SK-MEL-5 (cell line): ENCODE data around the gene GPX2. TPM values are rescaled to one million over a fixed set of nuclear protein-coding genes. Genes with fewer than 3 reads are reported as not detected.
A peak's percentile ranks its signal among the peaks of the same experiment; 100 is the strongest.

ENCODE experiments used
- DNase-seq: peaks from one replicate; pipeline ENCODE4 v3.0.0-alpha.2; 2016; ENCODE audit warnings: low read depth, low spot score
- in situ Hi-C: cut with HindIII; loops from 2 replicates; pipeline ENCODE4 v1.10.0; 2016; ENCODE audit warnings: low sequenced_read_pairs, high pct_unique_total_duplicates, low pct_unique_long_range_greater_than_20kb
- total RNA-seq: library from RNA; depleted of rRNA; stranded (reverse); fragments of >200 nt; shearing (Covaris generic); gene quantifications from 2 replicates; pipeline ENCODE4 v1.2.3, GENCODE V29; 2014

GPX2 gene
- total RNA-seq, 1 experiment from 2014 or later, result not detected

DNA sequence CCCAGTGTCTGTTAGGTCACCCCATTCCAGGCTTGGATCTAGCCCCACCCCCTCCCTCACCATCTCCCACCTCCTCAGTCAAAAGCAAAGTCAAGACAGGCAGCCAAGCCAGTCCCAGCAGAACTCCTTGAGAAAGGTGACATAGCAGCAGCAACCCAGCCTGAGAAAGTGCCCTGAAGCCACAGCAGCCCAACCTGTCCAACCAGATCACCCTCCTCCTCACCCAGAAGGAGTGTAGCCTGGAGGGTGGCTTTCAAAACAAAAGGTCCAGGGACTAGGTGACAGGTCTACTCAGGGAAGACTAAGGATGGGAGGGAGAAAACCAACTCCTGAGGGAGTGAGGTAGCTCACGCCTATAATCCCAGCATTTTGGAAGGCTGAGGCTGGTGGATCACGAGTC is 24.4 kb upstream of the GPX2 start:
- in situ Hi-C loops, result no loop called here

DNA sequence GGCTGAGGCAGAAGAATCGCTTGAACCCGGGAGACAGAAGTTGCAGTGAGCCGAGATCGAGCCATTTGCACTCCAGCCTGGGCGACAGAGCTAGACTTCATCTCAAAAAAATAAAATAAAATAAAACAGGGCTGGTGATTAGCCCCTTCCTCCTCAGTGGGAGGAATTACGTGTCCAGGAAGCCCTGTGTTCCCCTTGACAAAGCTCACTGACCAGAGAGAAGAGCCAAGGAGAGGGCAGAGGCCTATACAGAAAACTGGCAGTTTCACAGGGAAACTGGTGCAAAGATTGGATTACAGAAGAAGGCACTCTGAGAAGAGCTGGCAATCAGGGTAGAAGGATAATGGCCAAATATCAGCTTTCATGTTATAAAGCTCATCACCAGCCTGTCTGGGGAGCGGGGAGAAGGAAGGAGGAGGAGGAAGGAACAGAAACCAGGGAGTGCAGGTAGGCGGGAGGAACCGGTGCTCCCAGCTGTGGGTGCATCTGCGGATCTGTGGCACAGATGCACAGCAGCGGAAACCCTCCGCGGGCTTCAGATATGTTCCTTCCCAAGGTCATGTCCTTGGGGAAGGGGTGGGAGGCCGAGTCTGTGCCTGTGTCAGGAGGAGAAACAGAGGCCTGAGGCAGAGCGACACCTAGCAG is 22.9 kb upstream of the GPX2 start:
- in situ Hi-C loops, result no loop called here
- DNase-seq, result no peak

More for the DNA sequence above, 24.4 kb upstream of the GPX2 start:
- no peak for DNase-seq

DNA sequence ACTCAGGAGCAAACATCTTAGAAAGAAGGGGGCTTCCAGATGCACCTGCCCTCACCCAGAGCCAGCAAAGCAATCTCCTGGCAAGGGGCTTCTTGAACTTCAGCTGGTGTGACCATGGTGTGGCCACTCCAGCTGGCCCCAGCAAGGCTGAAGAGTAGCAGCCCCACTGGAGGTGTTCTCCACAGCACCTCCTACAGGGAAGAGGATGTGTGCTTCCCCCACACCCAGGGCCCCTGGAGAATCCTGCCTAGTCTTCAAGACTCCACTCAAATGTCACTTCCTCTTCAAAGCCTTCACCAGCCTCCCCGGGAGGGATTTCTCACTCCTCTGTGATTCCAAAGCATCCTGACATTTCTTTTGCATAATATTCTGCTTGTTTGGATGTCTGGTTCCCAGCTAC is 21.1 kb upstream of the GPX2 start:
- DNase-seq, result peak; percentile 50
- in situ Hi-C loops, result no loop called here

DNA sequence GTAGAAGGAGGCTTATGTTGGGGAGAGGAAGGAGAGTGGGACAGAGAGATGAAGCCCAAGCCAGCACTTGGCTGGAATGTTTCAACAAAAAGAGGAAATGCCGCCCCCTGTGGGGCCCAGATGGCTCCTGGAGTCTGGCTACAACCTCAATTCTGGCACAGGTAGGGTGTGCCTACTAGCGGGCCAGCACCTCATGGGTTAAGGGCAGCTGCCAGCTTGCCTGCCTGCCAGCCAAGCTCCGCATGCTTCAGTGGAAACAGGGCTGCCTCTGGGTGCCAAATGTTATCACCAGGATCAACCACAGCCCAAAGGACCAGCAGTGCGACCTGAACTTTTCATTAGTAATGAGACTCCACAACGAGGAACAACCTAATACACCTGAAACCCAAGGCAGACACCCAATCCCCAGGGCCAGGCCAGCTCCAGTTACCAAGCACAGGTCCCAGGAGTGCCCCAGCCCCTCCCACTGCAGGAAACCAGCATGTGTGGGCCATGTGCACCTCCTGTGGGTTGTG is 18.3 kb upstream of the GPX2 start:
- in situ Hi-C loops, result no loop called here
- DNase-seq, result no peak

DNA sequence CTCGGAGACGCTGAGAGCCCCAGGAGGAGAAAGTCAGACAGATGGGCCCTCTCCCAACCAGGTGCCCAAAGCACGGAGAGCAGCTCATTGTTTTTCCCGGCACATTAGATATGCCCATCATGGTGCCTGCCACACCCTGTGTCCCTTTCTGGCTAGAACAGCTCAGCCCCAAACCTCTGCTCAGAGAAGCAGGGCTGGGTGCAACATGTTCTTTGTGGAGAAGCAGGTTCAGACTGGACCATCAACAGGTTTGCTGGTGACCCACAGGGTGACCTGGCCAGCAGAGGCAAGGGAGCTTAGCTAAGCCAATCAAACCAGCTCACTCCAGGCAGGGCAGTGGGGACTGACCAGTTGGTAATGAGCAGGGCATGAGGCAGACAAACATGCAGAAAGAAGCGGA is 16.2 kb upstream of the GPX2 start:
- DNase-seq, result no peak
- in situ Hi-C loops, result no loop called here

DNA sequence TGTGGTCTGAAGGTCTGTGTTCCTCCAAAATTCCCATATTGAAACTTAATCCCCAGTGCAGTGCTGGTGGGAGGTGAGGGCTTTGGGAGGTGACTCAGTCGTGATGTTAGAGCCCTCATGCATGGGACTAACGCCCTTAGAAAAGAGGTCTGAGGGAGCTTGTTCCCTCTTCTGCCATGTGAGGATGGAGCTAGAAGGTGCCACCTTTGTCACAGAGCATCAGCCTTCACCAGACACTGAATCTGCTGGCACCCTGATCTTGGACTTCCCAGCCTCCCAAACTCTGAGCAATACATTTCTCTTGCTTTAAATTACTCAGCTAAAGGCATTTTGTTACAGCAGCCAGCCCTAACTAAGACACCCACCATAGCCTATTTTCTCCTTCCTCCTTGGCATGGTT is 15.7 kb upstream of the GPX2 start:
- in situ Hi-C loops, result no loop called here
- DNase-seq, result no peak

DNA sequence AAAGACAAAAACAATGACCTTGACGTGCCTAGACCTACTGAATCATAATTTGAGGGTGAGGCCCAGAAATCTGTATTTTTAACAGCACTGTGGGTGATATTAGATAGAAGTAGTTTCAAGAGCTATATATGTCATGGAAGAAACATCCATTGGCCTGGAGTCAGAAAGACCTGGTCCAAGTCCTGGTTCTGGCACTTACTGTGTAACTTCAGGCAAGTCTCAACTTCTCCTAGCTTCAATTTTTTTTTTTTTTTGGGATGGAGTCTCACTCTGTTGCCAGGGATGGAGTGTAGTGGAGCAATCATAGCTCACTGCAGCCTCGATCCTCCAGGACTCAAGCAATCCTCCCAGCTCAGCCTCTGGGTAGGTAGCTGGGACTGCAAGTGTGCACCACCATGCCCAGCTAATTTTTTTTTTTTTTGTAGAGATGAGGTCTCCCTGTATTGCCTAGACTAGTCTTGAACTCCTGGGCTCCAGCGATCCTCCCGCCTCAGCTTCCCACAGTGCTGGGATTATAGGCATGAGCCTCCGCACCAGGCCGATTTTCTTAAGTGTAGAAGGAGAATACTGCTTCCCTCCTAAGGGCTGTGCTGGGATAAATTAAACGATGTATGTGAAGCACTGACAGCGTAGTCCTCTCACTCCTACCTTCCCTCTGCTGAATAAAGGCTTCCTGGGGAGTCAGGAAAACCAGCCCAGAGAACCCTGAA is 14.3 kb upstream of the GPX2 start:
- DNase-seq, result no peak
- in situ Hi-C loops, result no loop called here

DNA sequence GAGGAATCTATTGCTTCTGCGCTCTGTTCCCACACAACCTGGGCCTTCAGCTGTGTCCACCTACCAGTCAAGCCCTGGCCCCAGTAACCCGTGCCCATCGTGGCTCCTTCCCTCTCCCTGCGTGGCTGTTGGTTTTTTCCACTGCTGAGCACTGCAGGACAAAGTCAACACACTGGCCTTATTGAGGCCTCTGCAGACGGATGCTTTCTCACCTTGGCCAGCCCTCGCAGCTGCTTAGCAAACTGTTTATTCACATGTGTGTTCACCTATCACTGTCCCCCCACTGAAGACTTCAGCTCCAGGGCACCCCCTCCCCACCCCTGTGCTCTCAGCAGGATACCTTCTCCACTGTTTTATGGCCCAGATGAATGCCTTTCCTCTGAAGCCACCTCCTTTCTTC is 12.8 kb upstream of the GPX2 start:
- in situ Hi-C loops, result no loop called here
- no peak for DNase-seq

DNA sequence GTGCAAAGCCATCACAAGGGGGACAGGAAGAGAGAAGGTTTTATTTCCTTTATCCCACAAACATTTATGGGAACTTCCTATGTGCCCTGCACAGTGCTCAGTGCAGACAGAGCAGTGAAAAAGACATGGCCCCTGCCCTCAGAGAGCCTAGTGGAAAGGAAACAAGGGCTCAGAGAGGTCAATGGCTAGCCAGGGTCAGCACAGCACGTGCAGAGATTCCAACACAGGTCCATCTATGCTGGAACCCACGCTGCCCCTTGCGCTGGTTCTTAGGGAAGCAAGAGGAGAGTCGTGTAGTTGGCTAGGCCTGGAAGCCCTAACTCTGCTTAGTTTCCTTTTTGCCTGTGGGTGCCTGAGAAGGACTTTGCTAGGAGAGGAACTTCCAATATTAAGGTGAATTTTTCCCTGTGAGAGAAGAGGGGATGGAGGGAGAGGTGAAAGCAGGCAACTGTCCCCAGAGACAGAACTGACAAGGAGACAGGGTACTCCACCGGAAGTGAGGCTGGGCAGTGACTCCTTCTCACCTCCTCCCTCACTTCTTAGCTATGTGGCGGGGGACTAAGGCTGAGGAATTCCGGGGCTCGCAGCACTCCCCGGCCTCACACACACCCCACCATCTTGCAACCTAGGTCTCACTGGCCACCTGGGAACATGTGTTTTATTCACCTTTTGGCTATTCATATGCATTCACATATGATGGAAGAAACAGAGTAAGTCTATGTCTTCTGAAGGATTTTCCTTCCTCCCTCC is 12.1 kb upstream of the GPX2 start:
- DNase-seq, result no peak
- in situ Hi-C loops, result no loop called here

DNA sequence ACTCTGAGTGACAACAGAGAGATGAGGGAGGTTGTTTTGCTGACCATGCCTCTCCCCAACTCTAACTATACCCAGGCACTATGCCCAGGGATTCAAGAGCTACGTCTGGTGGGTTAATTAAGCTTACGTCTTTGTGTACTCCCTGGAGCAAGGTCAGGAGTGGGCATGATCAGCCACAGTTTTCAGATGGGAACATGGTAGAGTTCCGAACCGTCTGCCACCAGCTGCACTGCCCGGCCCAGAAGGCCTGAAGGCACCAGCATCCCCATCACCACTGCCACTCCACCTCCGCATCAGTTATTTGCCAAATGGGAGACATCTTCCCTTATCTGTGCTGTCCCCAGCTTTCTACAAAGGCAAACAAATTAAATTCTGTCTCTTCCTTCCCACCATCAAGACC is 11.1 kb upstream of the GPX2 start:
- in situ Hi-C loops, result no loop called here
- DNase-seq, result no peak

DNA sequence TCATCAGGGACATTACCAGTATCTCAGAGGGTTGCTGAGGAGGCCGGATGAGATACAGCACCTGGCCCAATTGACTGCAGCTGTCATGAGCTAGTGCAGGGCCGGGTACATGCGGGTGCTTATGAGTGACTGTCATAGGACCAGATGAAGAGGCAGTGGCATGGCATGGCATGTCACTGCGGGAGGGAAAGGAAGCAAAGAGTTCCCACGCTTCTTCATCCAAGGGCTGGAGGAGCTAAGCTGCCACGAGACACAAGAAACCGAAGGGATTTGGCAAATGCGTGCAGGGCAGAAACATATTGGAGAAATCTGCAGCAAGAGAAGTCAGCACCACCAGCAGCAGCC is 10.7 kb upstream of the GPX2 start:
- DNase-seq, result no peak
- in situ Hi-C loops, result no loop called here

DNA sequence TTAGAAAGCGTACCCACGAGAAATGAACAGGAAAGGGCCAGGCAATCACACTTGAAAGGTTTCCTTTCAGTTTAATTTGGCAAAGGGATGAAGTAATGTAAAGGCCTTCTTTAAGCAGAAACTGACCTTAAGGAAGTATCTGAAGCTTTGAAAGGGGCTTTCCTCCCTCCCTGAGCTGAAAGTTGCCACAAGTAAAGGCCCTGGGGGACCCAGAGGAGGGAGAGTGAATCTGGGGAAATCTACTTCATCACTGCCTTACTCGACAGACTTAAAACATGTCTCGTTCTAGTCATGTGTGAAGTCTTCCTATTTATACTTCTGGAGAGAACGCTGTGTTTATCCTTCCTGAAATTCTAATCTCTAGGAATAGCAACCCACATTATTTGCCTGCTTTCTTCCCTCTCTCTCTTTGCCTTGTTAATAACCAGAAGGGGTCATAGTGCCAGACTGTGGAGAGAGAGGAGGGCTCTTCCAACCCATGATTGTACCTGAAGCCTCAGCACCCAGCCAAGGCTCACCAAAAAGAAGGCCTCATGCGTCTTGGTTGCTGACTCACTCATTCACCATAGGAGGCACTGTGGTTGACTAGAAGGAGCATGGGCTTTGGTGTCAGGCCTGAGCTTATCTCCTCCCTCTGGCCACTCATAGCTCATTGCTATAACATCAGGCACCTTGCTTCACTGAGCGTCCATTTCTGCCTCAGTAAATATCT is 10.2 kb upstream of the GPX2 start:
- peak; percentile 53 for DNase-seq
- in situ Hi-C loops, result no loop called here

DNA sequence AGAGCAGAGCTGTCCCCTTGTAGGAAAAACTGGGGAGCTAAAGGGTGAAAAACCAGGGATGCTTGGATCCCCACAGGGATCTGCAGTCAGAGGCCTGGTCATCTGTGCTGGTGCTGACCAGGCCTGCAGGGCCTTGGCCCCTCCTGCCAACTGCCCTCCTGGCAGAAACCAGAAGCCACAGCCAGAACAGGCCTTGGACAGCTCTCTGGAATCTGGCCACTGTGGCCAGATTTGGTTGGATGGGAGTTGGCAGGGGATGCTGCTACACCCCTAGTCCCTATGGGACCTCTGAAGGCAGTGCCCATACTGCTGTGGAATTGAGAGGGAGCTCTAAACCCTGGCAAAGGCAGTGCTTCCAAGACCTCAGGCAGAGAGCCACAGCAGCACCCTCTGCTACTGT is 9.2 kb upstream of the GPX2 start:
- in situ Hi-C loops, result no loop called here
- DNase-seq, result no peak

DNA sequence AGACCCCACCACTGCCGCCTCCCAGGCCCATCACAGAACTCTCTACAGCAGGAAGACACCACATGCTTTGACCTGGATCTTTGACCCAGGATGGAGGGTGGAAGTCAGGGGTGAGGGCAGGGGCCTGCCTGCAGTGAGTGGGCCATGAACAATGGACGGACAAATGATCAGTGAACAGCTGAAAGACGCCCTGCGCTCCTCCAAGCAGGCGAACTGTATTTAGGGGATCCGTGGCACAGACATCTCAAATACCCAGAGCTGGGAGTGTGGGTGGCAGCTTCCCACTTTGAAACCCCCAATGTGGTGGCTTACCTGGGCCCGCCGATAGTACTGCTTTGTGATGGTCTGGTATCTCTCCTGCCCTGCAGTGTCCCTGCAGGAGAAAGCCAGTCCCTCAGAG is 8.7 kb upstream of the GPX2 start:
- no peak for DNase-seq
- in situ Hi-C loops, result no loop called here

DNA sequence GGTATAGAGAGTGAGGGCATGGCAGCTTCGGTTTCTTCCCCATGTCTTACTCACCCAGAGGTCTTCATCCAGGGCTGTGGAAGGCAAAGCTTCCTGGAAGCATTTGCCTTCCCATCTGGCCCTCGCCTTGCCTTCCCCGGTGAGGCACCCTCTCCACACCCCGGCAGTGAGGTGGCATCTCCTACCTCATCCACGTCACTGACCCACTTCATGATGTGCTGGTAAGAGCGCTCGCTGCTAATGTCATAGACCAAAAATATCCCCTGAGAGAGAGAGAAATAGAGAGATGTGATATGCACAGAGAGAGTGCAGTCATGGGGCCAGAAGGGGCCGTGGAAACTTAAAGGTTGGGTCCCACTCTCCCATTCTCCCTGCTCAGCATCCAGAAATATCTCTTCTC is 8.3 kb upstream of the GPX2 start:
- in situ Hi-C loops, result no loop called here
- DNase-seq, result no peak

DNA sequence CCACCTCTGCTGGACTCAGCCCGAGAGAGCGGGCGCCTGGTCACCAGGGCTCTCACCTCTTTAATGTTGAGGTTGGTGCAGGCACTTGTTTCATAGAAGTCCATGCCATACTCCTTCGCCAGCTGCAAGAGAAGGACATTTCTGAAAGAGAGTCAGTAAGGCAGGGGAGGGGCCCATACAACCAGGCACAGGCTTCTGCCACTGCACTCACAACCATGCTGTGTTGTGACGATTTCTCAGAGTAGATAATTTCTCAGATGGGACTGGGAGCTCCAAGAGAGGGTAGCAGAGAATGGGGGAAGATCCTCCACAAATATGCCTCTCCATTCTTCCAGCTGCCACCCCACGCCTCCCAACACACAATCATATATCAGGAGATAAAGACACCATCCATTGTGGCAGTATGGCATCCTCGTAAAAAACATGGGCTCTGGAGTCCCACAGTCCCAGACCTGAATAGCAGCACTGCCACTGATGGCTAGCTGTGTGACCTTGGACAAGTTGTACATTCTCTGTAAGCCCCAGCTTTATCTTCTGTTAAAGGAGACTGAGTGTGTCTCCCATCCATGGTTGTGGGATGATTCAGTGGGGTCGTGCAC is 6.2 kb upstream of the GPX2 start:
- DNase-seq, result no peak
- in situ Hi-C loops, result no loop called here

DNA sequence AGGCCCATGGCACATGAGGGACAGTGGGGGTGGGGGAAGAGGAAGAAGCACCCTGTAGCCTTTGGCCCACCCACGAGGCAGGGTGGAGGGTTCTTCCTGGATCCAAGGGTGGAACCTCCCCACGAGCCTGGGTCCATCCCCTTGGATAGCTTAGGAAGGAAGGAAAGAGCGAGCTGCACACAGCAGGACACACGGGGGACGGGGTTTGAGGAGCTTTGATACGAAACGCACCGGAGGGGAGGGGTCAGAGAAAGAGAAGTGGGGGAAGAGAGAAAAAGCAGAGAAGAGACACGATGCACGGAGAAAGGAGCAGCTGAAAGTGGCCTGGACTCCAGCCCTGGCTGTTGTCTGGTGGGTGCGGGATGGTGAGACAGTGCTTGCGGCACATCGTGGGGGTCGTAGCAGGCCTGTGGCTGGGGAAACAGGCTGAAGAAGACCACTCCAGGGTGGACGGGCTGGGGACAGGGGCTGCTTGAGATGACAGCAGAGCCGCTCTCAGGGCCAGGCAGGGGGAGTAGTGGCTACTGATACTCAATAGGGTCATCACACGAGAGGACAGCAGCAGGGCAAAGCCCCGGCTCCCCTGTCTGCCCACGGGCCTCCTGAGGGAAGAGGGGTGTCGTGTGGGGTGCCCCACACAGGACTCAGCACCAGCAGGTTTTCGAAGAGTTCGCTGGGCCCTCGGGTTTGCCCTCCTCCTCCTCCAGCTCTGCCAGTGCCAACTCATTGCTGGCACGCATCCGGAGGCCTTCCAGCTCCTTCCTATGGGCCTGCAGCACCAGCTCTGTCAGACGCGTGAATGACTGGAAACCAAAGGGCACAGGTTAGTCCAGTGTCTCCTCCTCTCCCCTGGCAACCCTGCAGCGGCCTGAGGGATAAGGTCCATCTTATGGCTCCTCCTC is 5.4 kb upstream of the GPX2 start:
- in situ Hi-C loops, result no loop called here
- no peak for DNase-seq
